OCI-LY1 (cell line): ENCODE measurements around the gene TAX1BP3.

Experiments used
- H2AFZ ChIP-seq: fragments of 200-600 bp; sonication (generic), shearing (Covaris generic); 2 replicates; pipeline ENCODE4 v1.6.0; 2014; ENCODE audit warnings: antibody characterized with exemption, mild to moderate bottlenecking, low read length
- H3F3A ChIP-seq: fragments of 200-600 bp; sonication (generic), shearing (Covaris generic); 2 replicates; pipeline ENCODE4 v1.6.0; 2014; ENCODE audit warnings: mild to moderate bottlenecking, antibody characterized with exemption, low read length, moderate library complexity; ENCODE audit not compliant: insufficient read depth
- H3K27ac ChIP-seq: fragments of 200-600 bp; sonication (generic); 2 replicates; pipeline ENCODE4 v1.5.1; 2014; ENCODE audit warnings: low read length, mixed run types, mild to moderate bottlenecking, low read depth; ENCODE audit not compliant: poor library complexity, severe bottlenecking
- H3K27me3 ChIP-seq: fragments of 200-600 bp; sonication (generic); 2 replicates; pipeline ENCODE4 v1.6.0; 2014; ENCODE audit warnings: antibody characterized with exemption, mild to moderate bottlenecking, low read length, moderate library complexity; ENCODE audit not compliant: insufficient read depth
- H3K36me3 ChIP-seq: fragments of 200-600 bp; sonication (generic); 2 replicates; pipeline ENCODE4 v1.6.1; 2014; ENCODE audit warnings: mild to moderate bottlenecking, antibody characterized with exemption, low read length, moderate library complexity, mixed read lengths; ENCODE audit not compliant: insufficient read depth
- H3K4me1 ChIP-seq: fragments of 200-600 bp; sonication (generic); 2 replicates; pipeline ENCODE4 v1.5.1; 2014; ENCODE audit warnings: mild to moderate bottlenecking, low read length, moderate library complexity; ENCODE audit not compliant: insufficient read depth, severe bottlenecking
- H3K4me2 ChIP-seq: fragments of 200-600 bp; sonication (generic), shearing (Covaris generic); 2 replicates; pipeline ENCODE4 v1.6.1; 2014; ENCODE audit warnings: low read length
- H3K4me3 ChIP-seq: fragments of 200-600 bp; sonication (generic); 2 replicates; pipeline ENCODE4 v1.5.1; 2014; ENCODE audit warnings: low read length, low read depth, mild to moderate bottlenecking, mixed read lengths; ENCODE audit not compliant: poor library complexity, severe bottlenecking
- H3K79me2 ChIP-seq: fragments of 200-600 bp; shearing (Covaris generic); 2 replicates; pipeline ENCODE4 v1.6.1; 2016; ENCODE audit warnings: mixed run types, low read length, mixed read lengths; ENCODE audit not compliant: insufficient read depth
- H3K9ac ChIP-seq: fragments of 200-600 bp; sonication (generic), shearing (Covaris generic); 2 replicates; pipeline ENCODE4 v1.6.1; 2014; ENCODE audit warnings: mild to moderate bottlenecking, low read length, mixed read lengths
- H3K9me2 ChIP-seq: fragments of 200-600 bp; sonication (generic), shearing (Covaris generic); 2 replicates; pipeline ENCODE4 v1.6.1; 2014; ENCODE audit warnings: low read depth, mild to moderate bottlenecking, low read length, mixed read lengths
- H3K9me3 ChIP-seq: fragments of 200-600 bp; shearing (Covaris generic); 2 replicates; pipeline ENCODE4 v1.6.1; 2014; ENCODE audit warnings: low read length, mixed read lengths
- H4K20me1 ChIP-seq: fragments of 200-600 bp; sonication (generic), shearing (Covaris generic); 2 replicates; pipeline ENCODE4 v1.6.0; 2016; ENCODE audit warnings: mild to moderate bottlenecking, low read length; ENCODE audit not compliant: insufficient read depth
- CTCF ChIP-seq: fragments of 200-600 bp; sonication (generic), shearing (Covaris generic); IDR thresholded peaks from 2 replicates; pipeline ENCODE4 v1.5.1; 2017; ENCODE audit warnings: mild to moderate bottlenecking, antibody characterized with exemption, low read length, moderate library complexity, mixed read lengths
- EZH2 ChIP-seq: fragments of 200-600 bp; sonication (generic), shearing (Covaris generic); IDR thresholded peaks from 2 replicates; pipeline ENCODE4 v1.8.0; 2017; ENCODE audit warnings: borderline replicate concordance, mixed run types, mild to moderate bottlenecking, antibody characterized with exemption, low read length, moderate library complexity, mixed read lengths

The TAX1BP3 gene

GRCh38 chr17:3636154-3636907, 32.0 kb downstream of the TAX1BP3 start, which contains the start of the genes CTNS and SHPK:
CTNS (plus strand) TSS chr17:3636760; CDS start chr17:3640207, 3,447 bp downstream.
SHPK (minus strand) TSS chr17:3636250; CDS start chr17:3636219, 31 bp downstream.
- Histone ChIP-seq H3K79me2 (no peaks in the 10 kb centered on the region), H3K4me1 (peaks cover 20% of the 10 kb centered on the region), H3K27ac (peak within 1 kb of the TSS; percentile 85), H3K9ac (peak within 1 kb of the TSS; percentile 81), H3K4me2 (peak within 1 kb of the TSS; percentile 81), H3K9me3 (no peaks in the 10 kb centered on the region), H3K27me3 (no peaks in the 10 kb centered on the region), H3F3A (no peaks in the 10 kb centered on the region), H2AFZ (no peak within 1 kb of the TSS), H4K20me1 (no peaks in the 10 kb centered on the region), H3K9me2 (no peaks in the 10 kb centered on the region), H3K36me3 (peaks cover 5% of the 10 kb centered on the region), H3K4me3 (peak within 1 kb of the TSS; percentile 85)
- no peak for TF ChIP-seq CTCF
- no peak for TF ChIP-seq EZH2

- Histone ChIP-seq H3K9me3 (no peaks in the 10 kb centered on the region), H3K36me3 (peaks cover 5% of the 10 kb centered on the region), H3K27me3 (no peaks in the 10 kb centered on the region), H3F3A (no peaks in the 10 kb centered on the region), H2AFZ (no peak overlapping the region), H3K79me2 (no peaks in the 10 kb centered on the region), H3K27ac (no peak overlapping the region), H3K9ac (peak overlapping the region; percentile 81), H3K9me2 (no peaks in the 10 kb centered on the region), H3K4me3 (peak overlapping the region; percentile 85), H3K4me1 (peaks cover 20% of the 10 kb centered on the region), H4K20me1 (no peaks in the 10 kb centered on the region), H3K4me2 (peak overlapping the region; percentile 81)
- TF ChIP-seq CTCF (no peak), EZH2 (no peak)
Observed at GRCh38 chr17:3635474-3636153, 32.8 kb downstream of the TAX1BP3 start.

GRCh38 chr17:3632287-3632686, 36.1 kb downstream of the TAX1BP3 start:
- Histone ChIP-seq H3K9ac (no peak overlapping the region), H2AFZ (no peak overlapping the region), H3K27me3 (no peaks in the 10 kb centered on the region), H3K4me1 (peaks cover 7% of the 10 kb centered on the region), H3K27ac (no peak overlapping the region), H3K9me3 (no peaks in the 10 kb centered on the region), H3K9me2 (no peaks in the 10 kb centered on the region), H3K4me2 (no peak overlapping the region), H3F3A (no peaks in the 10 kb centered on the region), H4K20me1 (no peaks in the 10 kb centered on the region), H3K4me3 (no peak overlapping the region), H3K79me2 (no peaks in the 10 kb centered on the region), H3K36me3 (peaks cover 28% of the 10 kb centered on the region)
- TF ChIP-seq EZH2 (no peak), CTCF (no peak)
